Measurements from ENCODE around the gene CHST1. TPM values are rescaled to one million over a fixed set of nuclear protein-coding genes. Genes with fewer than 3 reads are reported as not detected.

The CHST1 gene
- total and polyA plus RNA-seq, 2 donors (not counting 3 experiments of a cell fraction or from before 2014, with no cell fraction given), result 12.6 to 40.5 TPM

- Histone ChIP-seq H3K4me1 (ENCODE audit: control insufficient read depth, extremely low read depth, insufficient read depth, low read length) (no peaks in the 10 kb centered on the region), H3K79me2 (ENCODE audit: control insufficient read depth, insufficient read depth, low read length) (no peaks in the 10 kb centered on the region), H3K27ac (ENCODE audit: insufficient read depth, low read depth, low read length) (no peak overlapping the region), H3K9ac (replicated peaks; ENCODE audit: extremely low read depth, insufficient read depth, low read length) (no peak overlapping the region), H4K20me1 (replicated peaks; ENCODE audit: control insufficient read depth, extremely low read depth, insufficient read depth, low read length) (no peaks in the 10 kb centered on the region), H3K9me3 (replicated peaks; ENCODE audit: control insufficient read depth, insufficient read depth, low read length) (no peaks in the 10 kb centered on the region), H2AFZ (ENCODE audit: low read depth, low read length) (no peak overlapping the region), H3K36me3 (ENCODE audit: control insufficient read depth in 2 of 2, extremely low read depth in 1 of 2, insufficient read depth in 2 of 2, low read length in 2 of 2) (no peaks in the 10 kb centered on the region), H3K9me1 (replicated peaks; ENCODE audit: control insufficient read depth, extremely low read depth, insufficient read depth, low read length) (no peaks in the 10 kb centered on the region), H3K4me2 (ENCODE audit: insufficient read depth, low read length) (no peak overlapping the region), H3K4me3 (replicated peaks in 1 of 3; ENCODE audit: insufficient read depth in 1 of 3, low read depth in 1 of 3, low read length in 3 of 3) (no peak overlapping the region), H3K27me3 (ENCODE audit: control insufficient read depth in 2 of 2, insufficient read depth in 2 of 2, low read length in 2 of 2) (peaks cover 0 to 6% of the 10 kb centered on the region in 2 experiments)
- no TSS peak for BruUV-seq (replicated peaks)
- TF ChIP-seq MAX (IDR thresholded peaks at IDR 0.05; ENCODE audit: insufficient read depth, insufficient read length) (no peak), POLR2A (IDR thresholded peaks at IDR 0.05; ENCODE audit: low read depth, low read length) (no peak), FOS (IDR thresholded peaks at IDR 0.05; ENCODE audit: borderline replicate concordance, insufficient read depth, low read length) (no peak), MYC (IDR thresholded peaks at IDR 0.05; ENCODE audit: low read depth, low read length) (no peak), CTCF (IDR thresholded peaks at IDR 0.05; ENCODE audit: extremely low read depth in 1 of 2, insufficient read depth in 1 of 2, low read depth in 1 of 2, low read length in 2 of 2) (no peak), GATA2 (IDR thresholded peaks at IDR 0.05; ENCODE audit: insufficient read depth, insufficient read length, low read depth, low read length) (no peak), JUN (IDR thresholded peaks at IDR 0.05; ENCODE audit: borderline replicate concordance, insufficient read depth, insufficient read length, low read depth) (no peak), EZH2 (IDR thresholded peaks at IDR 0.05; ENCODE audit: borderline replicate concordance, low read depth, low read length, severe bottlenecking) (no peak), POLR2AphosphoS5 (IDR thresholded peaks at IDR 0.05; ENCODE audit: insufficient read depth, low read depth, low read length) (no peak)
- intact Hi-C loops (cut with micrococcal nuclease) (loop anchor here (10.0 kb wide), 1 partner anchor 715 kb away; the partner anchor contains the start of gene TP53I11), dilution Hi-C loops (cut with MboI; ENCODE audit: extremely low pct_ligation_motif_present, low sequenced_read_pairs) (no loop called here)
- CTCF ChIA-PET, result interaction anchor here (1.0 to 4.3 kb wide), 3 partner anchors 16 to 271 kb away, joined by 3 to 21 read pairs (median 6); no protein-coding TSS in a partner anchor
- POLR2A ChIA-PET, result no interaction called here
- FAIRE-seq (no peak), DNase-seq (ENCODE audit: low read depth, low spot score) (no peak)
These were observed 4.5 kb upstream of the CHST1 start for GRCh38 chr11:45669956-45670355.

All from endothelial cell of umbilical vein (primary cell).